HFFc6 (cell line): ENCODE data around the gene CDH23. TPM values are rescaled to one million over a fixed set of nuclear protein-coding genes. Genes with fewer than 3 reads are reported as not detected.

ENCODE experiments used
- DNase-seq: peaks from one replicate; pipeline ENCODE4 v3.0.0-alpha.2; 2018
- H3K27ac Mint-ChIP-seq: 2 replicates; pipeline ENCODE4 v1.8.0; 2020; ENCODE audit warnings: mild to moderate bottlenecking, mixed read lengths
- H3K27me3 Mint-ChIP-seq: 2 replicates; pipeline ENCODE4 v1.8.0; 2021; ENCODE audit warnings: mild to moderate bottlenecking, moderate library complexity, mixed read lengths; ENCODE audit not compliant: insufficient read depth
- H3K36me3 Mint-ChIP-seq: 2 replicates; pipeline ENCODE4 v1.8.0; 2021; ENCODE audit warnings: low read depth, mixed read lengths
- H3K4me1 Mint-ChIP-seq: 2 replicates; pipeline ENCODE4 v1.8.0; 2020; ENCODE audit warnings: low read depth, mixed read lengths
- H3K4me3 Mint-ChIP-seq: 2 replicates; pipeline ENCODE4 v1.8.0; 2020; ENCODE audit warnings: mild to moderate bottlenecking, moderate library complexity, mixed read lengths
- H3K9me3 Mint-ChIP-seq: 2 replicates; pipeline ENCODE4 v1.8.0; 2020; ENCODE audit warnings: mild to moderate bottlenecking, mixed read lengths
- total RNA-seq, 6 experiments: library from RNA; stranded (reverse); fragmentation: NEBNext Ultra II Directional; extraction: Animal tissue kit (Norgen Biotek cat#: 25700); gene quantifications; 2 replicates in 1 of 6; 3 replicates in 5 of 6; pipeline ENCODE4 v1.2.3, GENCODE V29; 2021
- TF ChIP-seq, protein P1 (sequence below): fragments of 200-600 bp; sonication (generic); IDR thresholded peaks from 2 replicates; pipeline ENCODE4 v1.5.0; 2021; ENCODE audit warnings: antibody characterized with exemption, mild to moderate bottlenecking

CDH23 gene
- total RNA-seq, 6 experiments from 2014 or later: 0.02 to 0.11 (median 0.04) TPM; not detected in 2

DNA sequence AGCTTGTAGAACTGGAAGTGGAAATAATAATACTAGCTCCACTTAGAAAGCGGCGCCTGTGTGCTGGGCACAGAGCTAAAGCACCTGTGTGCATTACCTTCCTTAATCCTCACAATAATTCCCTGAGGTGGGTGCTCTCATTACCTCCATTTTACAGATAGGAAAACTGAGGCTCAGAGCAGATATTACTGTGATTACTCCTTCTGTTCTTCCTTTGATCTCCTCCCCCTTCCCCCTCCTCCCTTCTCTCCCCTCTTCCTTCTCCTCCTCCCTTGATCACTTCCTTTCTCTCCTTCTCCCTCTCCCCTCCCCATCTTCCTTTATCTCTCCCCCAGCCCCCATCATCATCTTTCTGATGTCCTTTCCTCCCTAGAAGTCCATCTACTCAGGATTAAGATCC is 267.9 kb downstream of the CDH23 start:
- peaks cover 46% of the 10 kb centered on the region for H3K27me3 Mint-ChIP-seq
- DNase-seq: no peak
- no peaks in the 10 kb centered on the region for H3K9me3 Mint-ChIP-seq
- H3K4me3 Mint-ChIP-seq: no peak overlapping the region
- no peaks in the 10 kb centered on the region for H3K36me3 Mint-ChIP-seq
- H3K4me1 Mint-ChIP-seq: no peaks in the 10 kb centered on the region; the same call in 1 of the 2 replicates
- TF ChIP-seq, protein P1, sequence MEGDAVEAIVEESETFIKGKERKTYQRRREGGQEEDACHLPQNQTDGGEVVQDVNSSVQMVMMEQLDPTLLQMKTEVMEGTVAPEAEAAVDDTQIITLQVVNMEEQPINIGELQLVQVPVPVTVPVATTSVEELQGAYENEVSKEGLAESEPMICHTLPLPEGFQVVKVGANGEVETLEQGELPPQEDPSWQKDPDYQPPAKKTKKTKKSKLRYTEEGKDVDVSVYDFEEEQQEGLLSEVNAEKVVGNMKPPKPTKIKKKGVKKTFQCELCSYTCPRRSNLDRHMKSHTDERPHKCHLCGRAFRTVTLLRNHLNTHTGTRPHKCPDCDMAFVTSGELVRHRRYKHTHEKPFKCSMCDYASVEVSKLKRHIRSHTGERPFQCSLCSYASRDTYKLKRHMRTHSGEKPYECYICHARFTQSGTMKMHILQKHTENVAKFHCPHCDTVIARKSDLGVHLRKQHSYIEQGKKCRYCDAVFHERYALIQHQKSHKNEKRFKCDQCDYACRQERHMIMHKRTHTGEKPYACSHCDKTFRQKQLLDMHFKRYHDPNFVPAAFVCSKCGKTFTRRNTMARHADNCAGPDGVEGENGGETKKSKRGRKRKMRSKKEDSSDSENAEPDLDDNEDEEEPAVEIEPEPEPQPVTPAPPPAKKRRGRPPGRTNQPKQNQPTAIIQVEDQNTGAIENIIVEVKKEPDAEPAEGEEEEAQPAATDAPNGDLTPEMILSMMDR: no peak
- no peak overlapping the region for H3K27ac Mint-ChIP-seq

DNA sequence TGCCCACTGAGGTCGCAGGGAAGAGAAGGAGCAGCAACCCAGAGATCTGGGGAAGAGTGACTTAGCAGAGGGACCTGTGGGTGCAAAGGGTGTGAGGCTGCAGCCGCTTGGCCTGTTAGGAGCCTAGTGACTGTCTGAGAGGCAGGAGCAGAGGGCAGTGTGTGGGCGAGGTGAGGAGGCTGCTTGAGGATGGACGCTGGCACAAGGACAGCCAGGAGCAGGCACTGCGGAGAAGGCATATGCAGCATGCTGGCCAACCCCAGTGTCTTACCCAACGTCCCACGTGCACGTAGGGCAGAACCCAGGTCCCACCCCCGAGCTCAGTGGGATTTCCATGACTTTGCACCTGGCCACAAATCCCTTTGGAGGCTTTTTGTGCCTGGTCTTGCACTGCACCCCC is 268.7 kb downstream of the CDH23 start:
- Mint-ChIP-seq H3K36me3 (no peaks in the 10 kb centered on the region), H3K27me3 (peaks cover 41% of the 10 kb centered on the region), H3K9me3 (no peaks in the 10 kb centered on the region), H3K4me3 (no peak overlapping the region), H3K27ac (no peak overlapping the region), H3K4me1 (no peaks in the 10 kb centered on the region; the same call in 1 of the 2 replicates)
- TF ChIP-seq, protein P1: no peak
- DNase-seq: no peak

DNA sequence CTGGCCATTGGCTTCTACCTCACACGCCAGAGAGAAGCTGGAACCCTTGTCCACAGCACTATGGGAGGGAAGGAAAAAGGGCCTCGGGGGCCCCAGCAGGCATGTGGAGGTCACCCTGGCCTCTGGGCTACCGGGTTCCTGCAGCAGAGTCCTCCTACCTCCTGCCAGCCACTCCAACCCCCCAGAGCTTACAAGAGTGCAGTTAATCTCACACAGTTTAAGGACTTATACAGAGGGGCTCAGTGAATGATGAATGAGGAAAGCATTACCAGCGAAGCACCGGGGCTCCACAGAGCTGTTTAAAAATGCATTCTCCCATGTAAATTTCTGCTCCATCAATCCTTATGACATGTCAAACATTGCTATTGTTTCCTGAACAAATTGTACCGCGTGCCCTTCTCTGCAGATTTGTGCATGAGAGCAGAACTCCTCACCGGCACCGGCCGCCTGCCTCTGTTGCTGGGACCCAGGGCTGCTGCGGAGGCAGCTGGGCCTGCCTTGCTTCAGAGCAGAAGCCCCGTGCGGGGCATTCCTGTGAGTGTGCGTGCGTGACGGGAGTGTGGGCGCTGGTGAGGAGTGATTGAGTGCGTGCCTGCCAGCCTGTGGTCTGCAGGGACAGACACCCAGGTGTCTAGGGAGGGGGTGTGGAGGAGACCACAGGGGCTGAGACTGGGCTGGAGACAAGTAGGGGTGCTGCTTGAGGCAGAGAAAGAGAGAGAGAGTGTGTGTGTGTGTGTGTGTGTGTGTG is 270.1 kb downstream of the CDH23 start:
- peaks cover 33% of the 10 kb centered on the region for H3K27me3 Mint-ChIP-seq
- no peaks in the 10 kb centered on the region for H3K36me3 Mint-ChIP-seq
- H3K27ac Mint-ChIP-seq: no peak overlapping the region
- no peaks in the 10 kb centered on the region for H3K9me3 Mint-ChIP-seq
- no peak for DNase-seq
- no peak overlapping the region for H3K4me3 Mint-ChIP-seq
- no peaks in the 10 kb centered on the region; the same call in 1 of the 2 replicates for H3K4me1 Mint-ChIP-seq
- TF ChIP-seq, protein P1: no peak

DNA sequence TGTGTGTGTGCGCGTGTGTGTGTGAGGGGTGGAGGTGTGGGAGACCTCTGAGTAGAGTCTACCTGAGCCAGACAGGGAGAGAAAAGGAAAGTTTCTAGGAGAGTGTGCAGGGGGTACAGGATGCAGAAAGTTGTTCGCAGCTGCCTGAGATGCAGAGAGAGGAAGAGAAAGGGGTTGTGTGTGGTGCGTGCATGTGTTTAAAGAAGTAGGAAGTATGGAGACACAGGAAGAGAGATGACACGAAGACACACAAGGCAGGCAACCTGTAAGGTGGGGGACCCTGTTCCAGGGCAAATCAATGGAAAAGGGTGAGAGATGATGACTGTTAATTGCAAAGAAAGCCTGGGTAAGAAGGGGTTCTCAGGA is 270.6 kb downstream of the CDH23 start:
- TF ChIP-seq, protein P1: no peak
- H3K36me3 Mint-ChIP-seq: no peaks in the 10 kb centered on the region
- H3K4me3 Mint-ChIP-seq: no peak overlapping the region
- no peak for DNase-seq
- peaks cover 33% of the 10 kb centered on the region for H3K27me3 Mint-ChIP-seq
- no peak overlapping the region for H3K27ac Mint-ChIP-seq
- H3K4me1 Mint-ChIP-seq: no peaks in the 10 kb centered on the region; the same call in 1 of the 2 replicates
- H3K9me3 Mint-ChIP-seq: no peaks in the 10 kb centered on the region

DNA sequence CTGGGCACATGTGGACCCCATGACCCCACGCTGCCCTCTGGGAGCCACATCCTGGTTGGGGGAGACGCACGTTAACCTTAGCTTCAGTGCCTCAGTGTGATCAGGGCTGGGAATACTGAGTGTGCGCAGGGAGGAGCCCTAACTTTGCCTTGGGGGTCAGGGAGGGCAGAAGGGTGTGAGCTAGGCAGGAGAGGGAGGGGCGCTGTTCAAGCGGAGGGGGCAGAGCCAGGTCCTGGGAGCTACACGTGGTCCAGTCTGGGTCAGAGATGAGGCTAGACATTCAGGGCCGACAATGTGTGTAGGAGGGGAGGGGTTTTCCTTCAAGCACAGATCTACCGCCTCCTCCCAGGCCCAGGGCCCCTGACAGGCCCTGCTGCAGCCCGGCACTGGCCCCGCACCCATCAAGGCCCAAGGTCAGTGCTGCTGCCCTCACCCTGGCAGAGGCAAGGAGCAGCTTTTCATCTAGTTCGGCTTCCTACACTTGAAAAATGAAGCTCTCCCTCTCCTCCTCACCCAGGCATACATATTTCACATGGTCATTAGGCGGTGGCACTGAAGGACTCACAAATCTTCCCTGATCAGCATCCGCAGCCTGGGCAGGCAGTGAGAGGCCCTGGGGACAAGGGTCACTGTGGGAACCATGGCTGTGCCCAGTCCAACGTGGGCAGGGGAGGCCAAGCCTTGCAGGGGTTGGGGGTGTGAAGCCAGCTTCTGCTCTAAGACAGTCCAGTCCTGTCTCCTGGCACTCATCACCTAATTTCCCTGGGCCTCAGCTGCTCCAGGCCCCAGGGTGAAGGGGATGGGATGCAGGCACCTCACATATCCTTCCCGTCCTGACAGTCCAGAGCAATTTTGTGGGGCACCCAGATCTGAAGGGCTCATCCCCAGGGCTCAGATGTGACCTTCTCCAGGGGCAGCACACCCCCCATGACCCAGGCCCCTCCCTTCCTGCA is 275.6 kb downstream of the CDH23 start:
- H3K27ac Mint-ChIP-seq: no peak overlapping the region
- H3K36me3 Mint-ChIP-seq: no peaks in the 10 kb centered on the region
- no peaks in the 10 kb centered on the region for H3K9me3 Mint-ChIP-seq
- TF ChIP-seq, protein P1: no peak
- no peak for DNase-seq
- no peaks in the 10 kb centered on the region for H3K4me1 Mint-ChIP-seq
- H3K4me3 Mint-ChIP-seq: no peak overlapping the region
- H3K27me3 Mint-ChIP-seq: peaks cover 28% of the 10 kb centered on the region
